CD4-positive, alpha-beta T cell (primary cell): ENCODE measurements around the gene RNF208. TPM values are rescaled to one million over a fixed set of nuclear protein-coding genes. Genes with fewer than 3 reads are reported as not detected.

Experiments used
- ATAC-seq: fragments of 200-7000 bp; cut with Tn5 transposase; one replicate; pipeline ENCODE4 v1.10.0; 2022; ENCODE audit warnings: mild to moderate bottlenecking; ENCODE audit not compliant: poor library complexity
- CTCF ChIA-PET: fragments of 350-600 bp; sonication (Branson Sonifier 250); formaldehyde crosslinking; loops from one replicate; lab custom pipeline; 2021; ENCODE audit warnings: antibody characterized with exemption, inconsistent platforms; lab: Charles Lee
- POLR2A ChIA-PET: fragments of 350-600 bp; sonication (Branson Sonifier 250); formaldehyde crosslinking; loops from one replicate; lab custom pipeline; 2021; ENCODE audit warnings: antibody characterized with exemption, inconsistent platforms; lab: Charles Lee
- DNase-seq, 14 experiments: peaks; one replicate each; pipeline ENCODE4 v3.0.0-alpha.2; 2013 to 2020; ENCODE audit warnings: mixed read lengths in 2 of 14
- H3K27ac ChIP-seq, 2 donors: one replicate each; pipeline versions ENCODE4 v1.5.1 to v1.7.0; 2013; ENCODE audit warnings: low read length in 2 of 2, low read depth in 1 of 2, mild to moderate bottlenecking in 1 of 2
- H3K27me3 ChIP-seq, 2 experiments: 1 replicate in 1 of 2; 2 replicates in 1 of 2; pipeline versions ENCODE4 v1.6.1 to v1.7.0; 2013; ENCODE audit warnings: low read length in 2 of 2, control low read depth in 1 of 2, mild to moderate bottlenecking in 1 of 2, moderate library complexity in 1 of 2; ENCODE audit not compliant: insufficient read depth in 2 of 2, control insufficient read depth in 1 of 2
- H3K36me3 ChIP-seq: one replicate; pipeline ENCODE4 v1.6.1; 2013; ENCODE audit warnings: low read length, control low read depth; ENCODE audit not compliant: insufficient read depth
- H3K4me1 ChIP-seq: one replicate; pipeline ENCODE4 v1.6.1; 2013; ENCODE audit warnings: low read length, control low read depth; ENCODE audit not compliant: insufficient read depth
- H3K4me3 ChIP-seq: one replicate; pipeline ENCODE4 v1.5.1; 2013; ENCODE audit warnings: mild to moderate bottlenecking, low read length, moderate library complexity
- H3K9me3 ChIP-seq, 2 experiments: 1 replicate in 1 of 2; 2 replicates in 1 of 2; pipeline versions ENCODE4 v1.6.1 to v1.7.0; 2013; ENCODE audit warnings: low read length in 2 of 2, mild to moderate bottlenecking in 2 of 2, control low read depth in 1 of 2, moderate library complexity in 1 of 2; ENCODE audit not compliant: control insufficient read depth in 1 of 2, insufficient read depth in 1 of 2
- H3K27ac Mint-ChIP-seq: one replicate; pipeline ENCODE4 v1.8.0; 2020; ENCODE audit warnings: mixed read lengths
- H3K27me3 Mint-ChIP-seq: one replicate; pipeline ENCODE4 v1.8.0; 2021; ENCODE audit warnings: mixed read lengths
- H3K36me3 Mint-ChIP-seq: one replicate; pipeline ENCODE4 v1.8.0; 2021; ENCODE audit warnings: low read depth, mixed read lengths
- H3K4me1 Mint-ChIP-seq: one replicate; pipeline ENCODE4 v1.8.0; 2021; ENCODE audit warnings: low read depth, mixed read lengths
- H3K4me3 Mint-ChIP-seq: one replicate; pipeline ENCODE4 v1.8.0; 2020; ENCODE audit warnings: mild to moderate bottlenecking, mixed read lengths
- H3K9me3 Mint-ChIP-seq: one replicate; pipeline ENCODE4 v1.8.0; 2020; ENCODE audit warnings: mixed read lengths
- CTCF ChIP-seq: fragments of 200-600 bp; IDR thresholded peaks from one replicate; pipeline ENCODE4 v1.8.0; 2022; ENCODE audit warnings: antibody characterized with exemption, mild to moderate bottlenecking
- intact Hi-C, 2 experiments: fragments of 100-400 bp; cut with DNase I in 1 of 2; cut with micrococcal nuclease in 1 of 2; formaldehyde crosslinking; loops; one replicate each; pipeline versions ENCODE4 v1.15.1 to v1.9.0; 2023 to 2025; cut with DNase I, micrococcal nuclease
- total RNA-seq, 174 experiments: library from RNA in 2 of 174; stranded (reverse) in 2 of 174; gene quantifications; one replicate each; pipeline ENCODE4 v1.2.3 and lab custom pipeline; 2021 to 2026

Gene RNF208
- total RNA-seq, 2 experiments from 2014 or later, result 0.66 to 0.67 TPM

- H3K4me3 ChIP-seq, result no peak overlapping the region
- no peaks in the 10 kb centered on the region for H3K27me3 Mint-ChIP-seq
- DNase-seq (peak in 1 of 14 experiments; percentile 19), ATAC-seq (no peak)
- no peak overlapping the region for H3K27ac Mint-ChIP-seq
- POLR2A ChIA-PET, result interaction anchor here (0.7 to 1.3 kb wide), 2 partner anchors 10 to 12 kb away, joined by 4 to 6 read pairs; partner anchors contain the start of genes NELFB and TOR4A
- CTCF ChIA-PET, result no interaction called here
- no peaks in the 10 kb centered on the region for H3K4me1 ChIP-seq
- H3K36me3 ChIP-seq, result peaks cover 52% of the 10 kb centered on the region
- no peak overlapping the region for H3K27ac ChIP-seq
- no peak overlapping the region for H3K4me3 Mint-ChIP-seq
- no peaks in the 10 kb centered on the region for H3K9me3 Mint-ChIP-seq
- H3K27me3 ChIP-seq, result no peaks in the 10 kb centered on the region
- no peaks in the 10 kb centered on the region for H3K4me1 Mint-ChIP-seq
- no peak for TF ChIP-seq CTCF
- intact Hi-C loops, result no loop called here
- peaks cover 48% of the 10 kb centered on the region for H3K36me3 Mint-ChIP-seq
- H3K9me3 ChIP-seq, result no peaks in the 10 kb centered on the region
Measured at GRCh38 chr9:137265496-137266161, 43.6 kb upstream of the RNF208 start.

- Histone ChIP-seq H3K4me1 (no peaks in the 10 kb centered on the region), H3K27me3 (no peaks in the 10 kb centered on the region), H3K4me3 (no peak overlapping the region), H3K36me3 (peaks cover 44% of the 10 kb centered on the region), H3K27ac (no peak overlapping the region), H3K9me3 (no peaks in the 10 kb centered on the region)
- DNase-seq (no peak), ATAC-seq (no peak)
- Mint-ChIP-seq H3K4me3 (no peak overlapping the region), H3K27me3 (no peaks in the 10 kb centered on the region), H3K36me3 (peaks cover 42% of the 10 kb centered on the region), H3K4me1 (no peaks in the 10 kb centered on the region), H3K27ac (no peak overlapping the region), H3K9me3 (no peaks in the 10 kb centered on the region)
- intact Hi-C loops, result no loop called here
- ChIA-PET CTCF (no interaction called here), POLR2A (no interaction called here)
- TF ChIP-seq CTCF, result no peak
Measured at GRCh38 chr9:137264067-137264466, 42.0 kb upstream of the RNF208 start.

GRCh38 chr9:137263506-137263905 is 41.5 kb upstream of the RNF208 start:
- Mint-ChIP-seq H3K4me1 (no peaks in the 10 kb centered on the region), H3K27ac (no peak overlapping the region), H3K4me3 (no peak overlapping the region), H3K36me3 (peaks cover 40% of the 10 kb centered on the region), H3K27me3 (no peaks in the 10 kb centered on the region), H3K9me3 (no peaks in the 10 kb centered on the region)
- no peak for ATAC-seq
- Histone ChIP-seq H3K9me3 (no peaks in the 10 kb centered on the region), H3K36me3 (peaks cover 44% of the 10 kb centered on the region), H3K4me1 (no peaks in the 10 kb centered on the region), H3K27ac (no peak overlapping the region), H3K4me3 (no peak overlapping the region), H3K27me3 (no peaks in the 10 kb centered on the region)
- POLR2A ChIA-PET, result no interaction called here
- CTCF ChIA-PET, result no interaction called here
- DNase-seq, result no peak
- intact Hi-C loops, result loop anchor here in 1 of 2 experiments (2.0 kb wide), 1 partner anchor 27 kb away; no protein-coding TSS in a partner anchor
- TF ChIP-seq CTCF, result no peak
